ENCODE data around the gene MYO1E.

MYO1E gene

GRCh38 chr15:59159210-59159609 lies 213.5 kb downstream of the MYO1E start:
- Histone ChIP-seq H3K27me3 (replicated peaks) (no peaks in the 10 kb centered on the region), H3K27ac (no peak overlapping the region), H3K4me3 (ENCODE audit: low read depth, low read length) (no peak overlapping the region), H3K36me3 (replicated peaks) (peaks cover 68% of the 10 kb centered on the region)
- TF ChIP-seq CTCF (IDR thresholded peaks at IDR 0.05; ENCODE audit: low read depth, low read length, missing control alignments): no peak
- in situ Hi-C loops (cut with HindIII; ENCODE audit: low pct_ligation_motif_present, low sequenced_read_pairs): no loop called here
- DNase-seq: no peak

- no peak for TF ChIP-seq CTCF (IDR thresholded peaks at IDR 0.05; ENCODE audit: low read depth, low read length, missing control alignments)
- in situ Hi-C loops (cut with HindIII; ENCODE audit: low pct_ligation_motif_present, low sequenced_read_pairs): no loop called here
Observed at GRCh38 chr15:59158701-59159034, 214.0 kb downstream of the MYO1E start.

GRCh38 chr15:59157840-59158700 lies 214.6 kb downstream of the MYO1E start:
- no peak overlapping the region for H3K4me3 ChIP-seq (ENCODE audit: low read depth, low read length)
- no peak for DNase-seq
- no peak for TF ChIP-seq CTCF (IDR thresholded peaks at IDR 0.05; ENCODE audit: low read depth, low read length, missing control alignments)
- peaks cover 75% of the 10 kb centered on the region for H3K36me3 ChIP-seq (replicated peaks)
- no peak overlapping the region for H3K27ac ChIP-seq
- in situ Hi-C loops (cut with HindIII; ENCODE audit: low pct_ligation_motif_present, low sequenced_read_pairs): no loop called here
- no peaks in the 10 kb centered on the region for H3K27me3 ChIP-seq (replicated peaks)

More at GRCh38 chr15:59158701-59159034, 214.0 kb downstream of the MYO1E start:
- Histone ChIP-seq H3K27ac (no peak overlapping the region), H3K36me3 (replicated peaks) (peaks cover 69% of the 10 kb centered on the region), H3K27me3 (replicated peaks) (no peaks in the 10 kb centered on the region), H3K4me3 (ENCODE audit: low read depth, low read length) (no peak overlapping the region)
- DNase-seq: no peak

- DNase-seq: no peak
- in situ Hi-C loops (cut with HindIII; ENCODE audit: low pct_ligation_motif_present, low sequenced_read_pairs): no loop called here
- no peak overlapping the region for H3K27ac ChIP-seq
- H3K27me3 ChIP-seq (replicated peaks): no peaks in the 10 kb centered on the region
- peaks cover 77% of the 10 kb centered on the region for H3K36me3 ChIP-seq (replicated peaks)
- no peak overlapping the region for H3K4me3 ChIP-seq (ENCODE audit: low read depth, low read length)
- no peak for TF ChIP-seq CTCF (IDR thresholded peaks at IDR 0.05; ENCODE audit: low read depth, low read length, missing control alignments)
Observed at GRCh38 chr15:59157396-59157795, 215.3 kb downstream of the MYO1E start.

- peaks cover 78% of the 10 kb centered on the region for H3K36me3 ChIP-seq (replicated peaks)
- no peaks in the 10 kb centered on the region for H3K27me3 ChIP-seq (replicated peaks)
- in situ Hi-C loops (cut with HindIII; ENCODE audit: low pct_ligation_motif_present, low sequenced_read_pairs): no loop called here
- H3K27ac ChIP-seq: no peak overlapping the region
- H3K4me3 ChIP-seq (ENCODE audit: low read depth, low read length): no peak overlapping the region
- no peak for TF ChIP-seq CTCF (IDR thresholded peaks at IDR 0.05; ENCODE audit: low read depth, low read length, missing control alignments)
- no peak for DNase-seq
Observed at GRCh38 chr15:59155431-59155830, 217.2 kb downstream of the MYO1E start.

GRCh38 chr15:59154243-59154642 lies 218.4 kb downstream of the MYO1E start:
- Histone ChIP-seq H3K27me3 (replicated peaks) (no peaks in the 10 kb centered on the region), H3K27ac (no peak overlapping the region), H3K36me3 (replicated peaks) (peaks cover 77% of the 10 kb centered on the region), H3K4me3 (ENCODE audit: low read depth, low read length) (no peak overlapping the region)
- no peak for DNase-seq
- no peak for TF ChIP-seq CTCF (IDR thresholded peaks at IDR 0.05; ENCODE audit: low read depth, low read length, missing control alignments)
- in situ Hi-C loops (cut with HindIII; ENCODE audit: low pct_ligation_motif_present, low sequenced_read_pairs): no loop called here
